ENCODE measurements around the gene AKAP8.
A peak's percentile ranks its signal among the peaks of the same experiment; 100 is the strongest.
"Not testable (repeated sequence)": the region's sequence is repeated elsewhere in the genome, so short reads cannot be mapped to it uniquely, and the experiment has no call there.

Gene AKAP8

DNA sequence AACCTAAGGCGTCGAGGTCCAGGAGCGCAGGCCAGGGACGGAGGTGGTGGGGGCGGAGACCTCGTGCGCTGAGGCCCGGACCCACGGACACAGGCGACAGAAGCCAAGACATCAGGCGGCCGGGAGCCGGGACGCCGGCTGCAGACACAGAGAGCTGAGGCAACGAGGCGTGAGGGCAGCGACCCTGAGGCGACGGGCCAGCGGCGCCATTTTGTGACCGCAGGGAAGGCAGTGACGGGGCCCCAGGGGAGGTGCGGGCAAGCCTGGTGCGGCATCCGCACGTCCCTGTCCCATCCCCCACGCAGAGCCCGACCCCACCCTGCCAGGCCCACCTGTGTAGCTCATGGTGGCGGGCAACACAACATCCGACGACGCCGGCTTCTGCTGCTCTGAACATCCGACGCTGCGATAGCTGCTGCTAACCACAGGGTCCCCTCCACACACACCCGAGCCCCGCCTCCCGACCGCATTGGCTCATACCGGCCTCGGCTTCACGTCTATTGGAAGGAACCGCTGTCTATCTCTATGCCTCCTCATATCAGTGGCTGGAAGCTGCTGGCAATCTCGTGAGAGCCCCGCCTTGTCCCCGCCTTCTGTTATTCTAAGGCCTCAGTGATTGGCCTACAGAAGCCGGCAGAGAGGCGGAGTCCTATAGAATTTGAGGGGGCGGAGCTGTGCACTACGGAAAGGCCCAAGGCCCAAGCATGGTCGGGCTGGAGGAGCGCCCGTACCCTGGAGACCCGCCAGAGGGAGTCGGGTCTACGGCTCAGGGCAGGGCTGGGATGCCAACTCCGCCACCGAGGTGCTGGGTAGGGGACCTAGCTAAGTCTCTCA is 39.2 kb upstream of the AKAP8 start, which contains the start of gene AKAP8L:
TSS of gene AKAP8L (minus strand) at position 410 of the 834 bp plus-strand sequence. CDS start at position 345, 65 bp downstream.
- Mint-ChIP-seq H3K27ac (peak within 1 kb of the TSS; percentile 98), H3K4me1 (ENCODE audit: low read depth) (peaks cover 46% of the 10 kb centered on the region), H3K4me3 (peak within 1 kb of the TSS; percentile 100), H3K36me3 (ENCODE audit: low read depth) (peaks cover 67% of the 10 kb centered on the region), H3K27me3 (no peaks in the 10 kb centered on the region), H3K9me3 (peaks cover 7% of the 10 kb centered on the region)
- intact Hi-C loops (cut with micrococcal nuclease): loop anchor here (1.0 to 5.0 kb wide), 4 partner anchors 14 to 291 kb away; partner anchors contain the start of gene AKAP8

- peak overlapping the region; percentile 98 for H3K27ac Mint-ChIP-seq
- peaks cover 61% of the 10 kb centered on the region for H3K36me3 Mint-ChIP-seq (ENCODE audit: low read depth)
- no peaks in the 10 kb centered on the region for H3K27me3 Mint-ChIP-seq
- peaks cover 46% of the 10 kb centered on the region for H3K4me1 Mint-ChIP-seq (ENCODE audit: low read depth)
- peak overlapping the region; percentile 100 for H3K4me3 Mint-ChIP-seq
- intact Hi-C loops (cut with micrococcal nuclease): loop anchor here (2.0 to 5.0 kb wide), 3 partner anchors 15 to 291 kb away; partner anchors contain the start of gene AKAP8
- H3K9me3 Mint-ChIP-seq: peaks cover 2% of the 10 kb centered on the region
Observed at GRCh38 chr19:15418231-15418578, 38.6 kb upstream of the AKAP8 start.

DNA sequence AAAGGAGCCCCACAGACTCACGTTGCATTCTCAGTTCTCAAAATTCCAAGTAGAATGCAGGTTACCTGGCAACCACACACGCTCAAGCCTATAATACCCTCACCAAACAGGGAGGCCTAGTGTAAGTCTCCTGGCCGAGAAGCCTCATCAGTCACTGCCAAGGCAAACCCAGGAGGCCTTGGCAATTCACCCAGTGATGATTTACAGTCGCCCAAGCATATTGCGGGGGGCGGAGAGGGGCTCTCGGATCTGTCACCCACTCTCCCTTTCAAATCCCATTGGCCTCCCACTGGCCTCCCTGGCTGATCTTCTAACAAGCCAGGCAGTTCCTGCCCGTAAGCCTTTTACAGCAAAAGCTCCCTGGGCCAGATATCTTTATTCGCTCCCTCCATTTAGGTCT is 38.1 kb upstream of the AKAP8 start:
- no peaks in the 10 kb centered on the region for H3K27me3 Mint-ChIP-seq
- H3K4me1 Mint-ChIP-seq (ENCODE audit: low read depth): peaks cover 46% of the 10 kb centered on the region
- no peaks in the 10 kb centered on the region for H3K9me3 Mint-ChIP-seq
- intact Hi-C loops (cut with micrococcal nuclease): loop anchor here (2.0 to 5.0 kb wide), 3 partner anchors 15 to 290 kb away; partner anchors contain the start of gene AKAP8
- peak overlapping the region; percentile 100 for H3K4me3 Mint-ChIP-seq
- peak overlapping the region; percentile 98 for H3K27ac Mint-ChIP-seq
- H3K36me3 Mint-ChIP-seq (ENCODE audit: low read depth): peaks cover 56% of the 10 kb centered on the region

GRCh38 chr19:15412832-15413231 is 33.2 kb upstream of the AKAP8 start:
- no peaks in the 10 kb centered on the region for H3K27me3 Mint-ChIP-seq
- H3K27ac Mint-ChIP-seq: no peak overlapping the region
- intact Hi-C loops (cut with micrococcal nuclease): no loop called here
- no peaks in the 10 kb centered on the region for H3K9me3 Mint-ChIP-seq
- H3K4me1 Mint-ChIP-seq (ENCODE audit: low read depth): peaks cover 29% of the 10 kb centered on the region
- H3K36me3 Mint-ChIP-seq (ENCODE audit: low read depth): peaks cover 54% of the 10 kb centered on the region
- no peak overlapping the region for H3K4me3 Mint-ChIP-seq

DNA sequence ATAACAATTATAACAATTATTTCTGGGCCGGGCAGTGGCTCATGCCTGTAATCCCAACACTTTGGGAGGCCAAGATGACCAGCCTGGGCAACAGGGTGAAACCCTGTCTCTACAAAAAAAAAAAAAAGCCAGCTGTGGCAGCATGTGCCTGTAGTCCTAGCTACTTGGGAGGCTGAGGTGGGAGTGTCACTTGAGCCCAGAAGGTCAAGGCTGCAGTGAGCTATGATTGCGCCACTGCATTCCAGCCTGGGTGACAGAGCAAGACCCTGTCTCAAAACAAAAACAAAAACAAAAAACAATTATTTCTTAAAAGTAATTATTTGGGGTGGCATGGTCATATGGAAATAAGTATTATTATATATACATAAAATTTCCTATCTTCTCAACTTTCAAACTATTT is 31.8 kb upstream of the AKAP8 start:
- H3K27ac Mint-ChIP-seq; H3K4me3 Mint-ChIP-seq; H3K9me3 Mint-ChIP-seq; intact Hi-C loops (cut with micrococcal nuclease); H3K27me3 Mint-ChIP-seq: not testable (repeated sequence)
- Mint-ChIP-seq H3K36me3 (ENCODE audit: low read depth) (peaks cover 59% of the 10 kb centered on the region), H3K4me1 (ENCODE audit: low read depth) (peaks cover 14% of the 10 kb centered on the region)

DNA sequence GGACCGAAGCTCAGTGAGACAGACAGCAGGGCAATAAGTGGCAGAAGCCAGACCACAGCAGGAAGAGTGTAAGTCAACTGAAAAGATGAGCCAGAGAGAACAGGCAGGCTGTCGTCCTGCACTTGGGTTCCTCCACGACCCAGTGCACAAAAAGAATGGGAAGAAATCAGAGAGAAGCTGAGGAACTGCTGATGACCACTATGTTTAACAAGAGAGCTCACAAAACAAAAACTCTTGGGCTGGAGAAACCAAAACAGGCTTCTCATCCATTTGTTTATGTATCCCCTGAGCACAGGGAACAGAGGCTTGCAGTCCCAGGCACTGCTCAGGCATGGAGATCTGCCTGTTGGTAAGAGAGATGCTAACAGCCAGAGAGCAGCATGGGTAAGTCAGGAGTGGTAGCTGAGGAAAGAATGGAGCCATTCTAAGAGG is 25.2 kb upstream of the AKAP8 start:
- no peaks in the 10 kb centered on the region for H3K9me3 Mint-ChIP-seq
- H3K27ac Mint-ChIP-seq: peak overlapping the region; percentile 11
- peaks cover 18% of the 10 kb centered on the region for H3K4me1 Mint-ChIP-seq (ENCODE audit: low read depth)
- intact Hi-C loops (cut with micrococcal nuclease): no loop called here
- H3K36me3 Mint-ChIP-seq (ENCODE audit: low read depth): peaks cover 96% of the 10 kb centered on the region
- no peak overlapping the region for H3K4me3 Mint-ChIP-seq
- H3K27me3 Mint-ChIP-seq: no peaks in the 10 kb centered on the region

- intact Hi-C loops (cut with micrococcal nuclease): no loop called here
- H3K4me3 Mint-ChIP-seq: no peak overlapping the region
- H3K27ac Mint-ChIP-seq: peak overlapping the region; percentile 11
- no peaks in the 10 kb centered on the region for H3K27me3 Mint-ChIP-seq
- H3K36me3 Mint-ChIP-seq (ENCODE audit: low read depth): peaks cover 96% of the 10 kb centered on the region
- H3K4me1 Mint-ChIP-seq (ENCODE audit: low read depth): peaks cover 18% of the 10 kb centered on the region
- H3K9me3 Mint-ChIP-seq: no peaks in the 10 kb centered on the region
Observed at GRCh38 chr19:15404097-15404779, 24.7 kb upstream of the AKAP8 start.

GRCh38 chr19:15403151-15403531 is 23.6 kb upstream of the AKAP8 start:
- H3K36me3 Mint-ChIP-seq (ENCODE audit: low read depth): peaks cover 96% of the 10 kb centered on the region
- no peak overlapping the region for H3K27ac Mint-ChIP-seq

DNA sequence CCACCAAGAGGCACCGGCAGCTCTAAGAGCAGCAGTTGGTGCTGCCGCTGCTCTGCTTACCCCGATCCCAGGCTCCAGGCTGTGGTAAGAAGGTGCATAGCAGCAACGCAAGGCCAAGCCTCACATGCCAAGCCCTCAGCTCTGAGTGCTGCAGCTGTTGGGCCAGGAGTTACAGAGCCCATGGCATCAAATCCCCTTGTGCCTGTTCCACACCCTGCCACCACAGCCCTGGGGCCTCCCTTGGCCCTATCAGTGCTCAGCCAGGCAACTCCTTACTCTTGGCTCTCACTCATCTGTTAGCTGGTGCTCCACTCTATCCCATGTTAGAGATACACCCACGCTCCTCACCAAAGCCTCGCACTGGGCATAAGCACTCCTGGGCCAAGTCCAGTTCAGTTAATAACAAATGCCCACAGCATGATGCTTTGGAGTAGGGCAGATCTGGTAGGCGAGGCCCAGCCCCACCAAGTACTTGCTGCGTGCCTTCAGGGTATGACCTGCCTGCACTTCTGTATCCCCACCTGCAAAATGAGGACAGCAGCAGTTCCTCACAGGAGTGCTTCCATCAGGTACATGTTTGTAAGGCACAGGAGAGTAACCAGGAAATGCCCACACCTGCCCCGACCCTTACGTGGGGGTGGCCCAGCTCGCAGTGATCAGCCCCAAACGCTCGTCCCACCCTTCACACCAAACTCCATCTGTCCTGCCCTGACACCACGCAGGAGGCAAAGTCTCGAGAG is 23.0 kb upstream of the AKAP8 start:
- Mint-ChIP-seq H3K36me3 (ENCODE audit: low read depth) (peaks cover 96% of the 10 kb centered on the region), H3K9me3 (no peaks in the 10 kb centered on the region), H3K27me3 (no peaks in the 10 kb centered on the region), H3K4me1 (ENCODE audit: low read depth) (peaks cover 18% of the 10 kb centered on the region), H3K4me3 (no peak overlapping the region), H3K27ac (no peak overlapping the region)
- intact Hi-C loops (cut with micrococcal nuclease): no loop called here

More at GRCh38 chr19:15403151-15403531, 23.6 kb upstream of the AKAP8 start:
- Mint-ChIP-seq H3K4me3 (no peak overlapping the region), H3K27me3 (no peaks in the 10 kb centered on the region), H3K4me1 (ENCODE audit: low read depth) (peaks cover 18% of the 10 kb centered on the region), H3K9me3 (no peaks in the 10 kb centered on the region)
- intact Hi-C loops (cut with micrococcal nuclease): no loop called here

DNA sequence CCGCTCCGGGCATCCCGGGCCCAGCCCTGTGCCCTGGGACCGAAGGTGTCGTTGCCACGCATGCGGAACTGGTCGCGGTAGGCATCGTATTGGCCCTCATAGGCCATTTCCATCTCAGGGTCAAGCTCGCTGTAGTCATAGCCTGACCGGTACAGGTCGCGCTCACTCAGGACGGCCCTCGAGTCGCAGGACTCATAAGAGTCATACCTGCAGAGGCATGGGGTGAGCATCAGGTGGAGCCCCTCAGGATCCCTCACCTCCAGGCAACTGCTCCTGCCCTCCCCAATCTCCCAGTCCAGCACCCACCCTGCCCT is 21.8 kb upstream of the AKAP8 start:
- Mint-ChIP-seq H3K27me3 (no peaks in the 10 kb centered on the region), H3K27ac (no peak overlapping the region), H3K4me3 (no peak overlapping the region), H3K36me3 (ENCODE audit: low read depth) (peaks cover 100% of the 10 kb centered on the region), H3K9me3 (no peaks in the 10 kb centered on the region), H3K4me1 (ENCODE audit: low read depth) (peaks cover 18% of the 10 kb centered on the region)
- intact Hi-C loops (cut with micrococcal nuclease): no loop called here

- intact Hi-C loops (cut with micrococcal nuclease): no loop called here
- Mint-ChIP-seq H3K4me3 (no peak overlapping the region), H3K9me3 (no peaks in the 10 kb centered on the region), H3K27ac (no peak overlapping the region), H3K36me3 (ENCODE audit: low read depth) (peaks cover 100% of the 10 kb centered on the region), H3K27me3 (no peaks in the 10 kb centered on the region), H3K4me1 (ENCODE audit: low read depth) (peaks cover 12% of the 10 kb centered on the region)
Observed at GRCh38 chr19:15400521-15401396, 21.2 kb upstream of the AKAP8 start.

DNA sequence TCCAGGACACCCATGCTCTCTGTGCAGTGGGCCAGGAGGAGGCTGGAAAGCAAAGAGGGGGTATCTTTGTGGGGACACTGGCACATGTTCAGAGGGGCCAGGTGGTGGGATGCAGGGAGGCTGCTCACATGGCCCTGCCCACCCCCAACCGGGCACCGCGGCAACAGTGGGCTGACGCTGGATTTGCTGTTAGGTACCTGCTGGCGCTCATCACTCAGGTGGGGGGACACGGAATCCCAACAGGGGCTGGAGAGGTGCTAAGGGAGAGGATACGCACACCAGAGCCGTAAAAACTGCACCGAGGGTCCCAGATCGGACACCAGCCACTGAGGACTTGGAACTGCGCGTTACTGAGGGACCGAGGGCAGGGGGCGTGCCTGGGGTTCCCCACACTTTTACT is 20.0 kb upstream of the AKAP8 start:
- H3K4me3 Mint-ChIP-seq: no peak overlapping the region
- H3K27me3 Mint-ChIP-seq: no peaks in the 10 kb centered on the region
- H3K4me1 Mint-ChIP-seq (ENCODE audit: low read depth): peaks cover 3% of the 10 kb centered on the region
- peaks cover 100% of the 10 kb centered on the region for H3K36me3 Mint-ChIP-seq (ENCODE audit: low read depth)
- no peaks in the 10 kb centered on the region for H3K9me3 Mint-ChIP-seq
- H3K27ac Mint-ChIP-seq: no peak overlapping the region
- intact Hi-C loops (cut with micrococcal nuclease): no loop called here

GRCh38 chr19:15399234-15399515 is 19.6 kb upstream of the AKAP8 start:
- H3K4me1 Mint-ChIP-seq (ENCODE audit: low read depth): no peaks in the 10 kb centered on the region
- H3K27me3 Mint-ChIP-seq: no peaks in the 10 kb centered on the region
- no peak overlapping the region for H3K4me3 Mint-ChIP-seq
- intact Hi-C loops (cut with micrococcal nuclease): no loop called here
- H3K27ac Mint-ChIP-seq: no peak overlapping the region
- H3K9me3 Mint-ChIP-seq: no peaks in the 10 kb centered on the region
- peaks cover 100% of the 10 kb centered on the region for H3K36me3 Mint-ChIP-seq (ENCODE audit: low read depth)

Measured in dendritic cell treated with granulocyte-macrophage colony-stimulating factor and Interleukin-4, amounts not matched to agents 40 ng/mL and 50 ng/mL, for 4 days (primary cell).